KMS-11 (cell line): Measurements from ENCODE around the gene INSYN1.

Experiments used
- H2AFZ ChIP-seq: fragments of 200-600 bp; sonication (generic); 2 replicates; pipeline ENCODE4 v1.6.1; 2016; ENCODE audit warnings: antibody characterized with exemption, mixed run types, low read depth
- H3K27ac ChIP-seq: fragments of 200-600 bp; sonication (generic); 2 replicates; pipeline ENCODE4 v1.6.1; 2016; ENCODE audit warnings: mild to moderate bottlenecking, mixed run types
- H3K27me3 ChIP-seq: fragments of 200-600 bp; sonication (generic); 2 replicates; pipeline ENCODE4 v1.6.1; 2017; ENCODE audit warnings: mild to moderate bottlenecking, low read depth, mixed run types, moderate library complexity; ENCODE audit not compliant: insufficient read depth
- H3K36me3 ChIP-seq: fragments of 200-600 bp; sonication (generic); 2 replicates; pipeline ENCODE4 v1.6.1; 2017; ENCODE audit warnings: mild to moderate bottlenecking, mixed run types; ENCODE audit not compliant: insufficient read depth
- H3K4me1 ChIP-seq: fragments of 200-600 bp; sonication (generic); 2 replicates; pipeline ENCODE4 v1.6.1; 2016; ENCODE audit warnings: mild to moderate bottlenecking, low read depth, mixed run types; ENCODE audit not compliant: poor library complexity, severe bottlenecking
- H3K4me2 ChIP-seq: fragments of 200-600 bp; sonication (generic); 2 replicates; pipeline ENCODE4 v1.7.0; 2016; ENCODE audit warnings: mild to moderate bottlenecking, mixed run types
- H3K4me3 ChIP-seq: fragments of 200-600 bp; sonication (generic); IDR thresholded peaks from 2 replicates; pipeline ENCODE4 v1.6.1; 2017; ENCODE audit warnings: low read depth, low read length, mixed read lengths; ENCODE audit not compliant: insufficient read depth
- H3K79me2 ChIP-seq: fragments of 200-600 bp; sonication (generic); 2 replicates; pipeline ENCODE4 v1.6.1; 2016; ENCODE audit warnings: low read depth, mixed run types; ENCODE audit not compliant: insufficient read depth
- H3K9ac ChIP-seq: fragments of 200-600 bp; sonication (generic); 2 replicates; pipeline ENCODE4 v1.6.1; 2016; ENCODE audit warnings: mild to moderate bottlenecking, mixed run types
- H4K20me1 ChIP-seq: fragments of 200-600 bp; sonication (generic); 2 replicates; pipeline ENCODE4 v1.6.1; 2016; ENCODE audit warnings: mild to moderate bottlenecking, mixed run types; ENCODE audit not compliant: insufficient read depth
- TF ChIP-seq, protein P1 (sequence below): fragments of 200-600 bp; sonication (generic); conservative IDR thresholded peaks from 2 replicates; pipeline ENCODE4 v1.6.1; 2017; ENCODE audit warnings: low read depth, mild to moderate bottlenecking, antibody characterized with exemption, low read length, moderate library complexity, mixed read lengths

INSYN1 gene

DNA sequence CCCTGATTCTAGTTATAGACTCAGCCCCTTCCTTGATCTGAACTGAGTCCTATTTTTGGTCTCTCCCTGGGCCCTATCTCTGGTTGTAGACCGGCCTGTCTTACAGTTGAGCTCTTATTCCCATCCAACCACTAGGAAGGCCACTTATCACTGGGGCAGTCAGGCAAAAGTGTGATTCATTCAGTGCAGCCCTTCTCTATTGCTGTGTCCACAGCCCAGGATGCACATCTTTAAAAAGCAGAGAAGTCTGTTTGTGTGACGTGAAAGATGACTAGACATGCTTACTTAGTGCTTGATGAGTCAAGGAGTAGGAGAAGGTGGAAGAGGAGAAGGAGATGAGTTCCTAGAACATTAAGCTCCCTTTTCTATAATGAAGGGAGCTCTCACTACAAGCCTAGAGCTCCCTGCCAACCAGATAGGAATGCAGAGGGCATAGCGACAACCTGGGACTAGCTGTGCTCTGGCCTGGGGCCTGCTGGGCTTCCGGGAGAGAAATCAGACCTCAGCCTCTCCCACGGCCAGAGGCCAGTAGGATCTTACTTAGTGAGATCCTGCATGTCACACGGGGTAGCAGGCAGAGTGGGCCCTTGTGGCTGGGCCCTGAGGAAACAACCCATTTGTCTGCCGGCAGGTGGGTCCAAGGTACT is 25.7 kb downstream of the INSYN1 start:
- H3K27me3 ChIP-seq = no peaks in the 10 kb centered on the region
- H3K4me2 ChIP-seq = no peak overlapping the region
- H3K79me2 ChIP-seq = no peaks in the 10 kb centered on the region
- H3K27ac ChIP-seq = no peak overlapping the region
- H3K4me3 ChIP-seq = no peak overlapping the region
- no peaks in the 10 kb centered on the region for H4K20me1 ChIP-seq
- TF ChIP-seq, protein P1, sequence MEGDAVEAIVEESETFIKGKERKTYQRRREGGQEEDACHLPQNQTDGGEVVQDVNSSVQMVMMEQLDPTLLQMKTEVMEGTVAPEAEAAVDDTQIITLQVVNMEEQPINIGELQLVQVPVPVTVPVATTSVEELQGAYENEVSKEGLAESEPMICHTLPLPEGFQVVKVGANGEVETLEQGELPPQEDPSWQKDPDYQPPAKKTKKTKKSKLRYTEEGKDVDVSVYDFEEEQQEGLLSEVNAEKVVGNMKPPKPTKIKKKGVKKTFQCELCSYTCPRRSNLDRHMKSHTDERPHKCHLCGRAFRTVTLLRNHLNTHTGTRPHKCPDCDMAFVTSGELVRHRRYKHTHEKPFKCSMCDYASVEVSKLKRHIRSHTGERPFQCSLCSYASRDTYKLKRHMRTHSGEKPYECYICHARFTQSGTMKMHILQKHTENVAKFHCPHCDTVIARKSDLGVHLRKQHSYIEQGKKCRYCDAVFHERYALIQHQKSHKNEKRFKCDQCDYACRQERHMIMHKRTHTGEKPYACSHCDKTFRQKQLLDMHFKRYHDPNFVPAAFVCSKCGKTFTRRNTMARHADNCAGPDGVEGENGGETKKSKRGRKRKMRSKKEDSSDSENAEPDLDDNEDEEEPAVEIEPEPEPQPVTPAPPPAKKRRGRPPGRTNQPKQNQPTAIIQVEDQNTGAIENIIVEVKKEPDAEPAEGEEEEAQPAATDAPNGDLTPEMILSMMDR = no peak
- H3K9ac ChIP-seq = no peak overlapping the region
- no peak overlapping the region for H2AFZ ChIP-seq
- no peaks in the 10 kb centered on the region for H3K36me3 ChIP-seq
- no peaks in the 10 kb centered on the region for H3K4me1 ChIP-seq

DNA sequence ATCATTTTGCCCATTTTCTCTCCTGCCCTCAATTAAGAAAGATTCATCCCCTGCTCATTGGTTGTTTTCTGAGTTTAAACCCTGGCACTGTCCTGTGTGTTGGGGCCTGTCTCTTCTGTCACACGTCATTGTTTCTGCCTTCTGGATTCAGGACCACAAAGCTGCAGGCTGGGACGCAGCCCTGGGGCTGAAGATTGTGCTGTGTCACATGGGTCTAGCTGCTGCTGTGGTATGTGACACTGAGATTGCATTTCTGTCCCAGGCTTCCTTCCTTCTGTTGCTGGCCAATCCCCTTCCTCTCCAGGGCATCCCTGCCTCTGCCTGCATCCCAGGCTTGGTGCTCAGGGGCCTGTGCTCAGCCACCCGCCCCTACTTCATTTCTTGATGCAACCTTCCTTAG is 28.9 kb downstream of the INSYN1 start:
- H3K4me3 ChIP-seq = no peak overlapping the region
- H3K36me3 ChIP-seq = no peaks in the 10 kb centered on the region
- H3K27me3 ChIP-seq = no peaks in the 10 kb centered on the region

DNA sequence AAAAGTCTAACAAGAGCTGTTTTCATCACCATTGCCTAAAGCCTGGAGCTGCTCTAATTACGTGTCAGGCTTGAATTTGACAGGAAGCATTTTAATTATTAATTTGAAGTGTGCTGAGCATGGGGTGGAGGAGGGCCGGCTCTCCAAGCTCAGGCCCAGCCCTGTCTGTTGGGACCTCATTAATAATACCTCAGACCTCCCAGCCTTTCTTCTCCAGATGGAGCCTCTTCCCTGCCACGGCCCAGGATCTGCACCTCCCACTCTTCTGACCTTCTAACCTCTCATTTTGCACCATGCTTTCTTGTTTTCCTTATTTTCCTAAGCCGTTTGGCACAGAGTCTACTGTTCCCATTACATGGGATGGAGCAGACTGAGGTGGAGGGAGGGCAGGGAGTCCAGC is 30.0 kb downstream of the INSYN1 start:
- TF ChIP-seq, protein P1 = no peak

More for the DNA sequence above, 28.9 kb downstream of the INSYN1 start:
- Histone ChIP-seq H3K4me2 (no peak overlapping the region), H3K79me2 (no peaks in the 10 kb centered on the region), H3K4me1 (no peaks in the 10 kb centered on the region), H3K9ac (no peak overlapping the region), H2AFZ (no peak overlapping the region), H3K27ac (no peak overlapping the region), H4K20me1 (no peaks in the 10 kb centered on the region)
- TF ChIP-seq, protein P1 = no peak

DNA sequence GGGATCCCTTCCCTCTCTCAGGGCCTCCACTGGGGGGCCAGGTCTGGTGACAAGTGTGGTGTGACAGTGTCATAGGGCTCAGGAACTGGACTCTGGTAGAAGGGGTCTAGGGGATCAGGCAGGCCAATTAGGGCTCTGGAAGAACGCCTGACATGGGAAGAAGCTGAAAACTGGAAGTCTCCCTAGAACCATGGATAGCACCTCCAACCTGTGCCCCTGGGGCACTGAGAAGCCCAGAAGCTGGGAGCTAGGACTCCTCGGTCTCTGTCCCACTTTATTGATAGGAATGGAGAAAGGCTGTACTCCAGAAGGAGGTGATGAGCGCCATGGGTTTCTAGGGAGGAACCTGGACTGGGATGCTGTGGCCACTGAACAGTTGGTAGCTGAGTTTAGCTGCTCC is 30.7 kb downstream of the INSYN1 start:
- TF ChIP-seq, protein P1 = no peak
- no peaks in the 10 kb centered on the region for H4K20me1 ChIP-seq
- no peaks in the 10 kb centered on the region for H3K4me1 ChIP-seq
- H3K27me3 ChIP-seq = no peaks in the 10 kb centered on the region
- H2AFZ ChIP-seq = no peak overlapping the region
- H3K9ac ChIP-seq = no peak overlapping the region
- no peak overlapping the region for H3K4me3 ChIP-seq
- no peaks in the 10 kb centered on the region for H3K36me3 ChIP-seq
- no peak overlapping the region for H3K27ac ChIP-seq
- no peaks in the 10 kb centered on the region for H3K79me2 ChIP-seq
- H3K4me2 ChIP-seq = no peak overlapping the region

More for the DNA sequence above, 30.0 kb downstream of the INSYN1 start:
- no peak overlapping the region for H2AFZ ChIP-seq
- H3K36me3 ChIP-seq = no peaks in the 10 kb centered on the region
- H4K20me1 ChIP-seq = no peaks in the 10 kb centered on the region
- no peak overlapping the region for H3K4me2 ChIP-seq
- no peaks in the 10 kb centered on the region for H3K27me3 ChIP-seq
- no peak overlapping the region for H3K27ac ChIP-seq
- H3K4me3 ChIP-seq = no peak overlapping the region
- no peaks in the 10 kb centered on the region for H3K4me1 ChIP-seq
- no peak overlapping the region for H3K9ac ChIP-seq
- no peaks in the 10 kb centered on the region for H3K79me2 ChIP-seq
